ENCODE results near the gene PPP3R2. TPM values are rescaled to one million over a fixed set of nuclear protein-coding genes. Genes with fewer than 3 reads are reported as not detected.
A peak's percentile ranks its signal among the peaks of the same experiment; 100 is the strongest.

Gene PPP3R2
- total and polyA plus RNA-seq, 3 experiments from 2014 or later, result not detected

DNA sequence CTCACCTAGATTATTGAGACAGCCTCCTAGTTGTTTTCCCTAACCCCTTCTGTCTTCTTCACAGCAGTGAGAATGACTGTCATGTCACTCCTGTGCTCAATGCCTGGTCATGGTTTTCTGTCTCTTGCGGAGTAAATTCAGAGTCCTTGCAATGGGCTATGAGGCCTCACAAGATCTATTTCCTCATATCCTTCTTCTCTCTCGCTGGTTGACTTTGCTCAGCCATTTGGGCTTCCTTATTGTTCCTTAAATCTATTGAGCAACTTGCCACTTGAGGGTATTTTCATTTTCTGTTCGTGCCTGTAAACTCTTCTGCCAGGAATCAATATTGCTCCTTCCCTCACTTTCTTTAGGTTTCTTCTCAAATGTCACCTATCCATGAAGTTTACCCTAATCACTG lies 9.0 kb downstream of the PPP3R2 start:
- Mint-ChIP-seq H3K27ac (peak overlapping the region in 1 of 8 donors; percentile 31), H3K9me3 (no peaks in the 10 kb centered on the region), H3K36me3 (no peaks in the 10 kb centered on the region), H3K4me3 (no peak overlapping the region), H3K4me1 (no peaks in the 10 kb centered on the region), H3K27me3 (peaks cover 2% of the 10 kb centered on the region in 2 donors)
- Histone ChIP-seq H3K4me1 (ENCODE audit: insufficient read depth, low read length) (no peaks in the 10 kb centered on the region), H3K4me3 (ENCODE audit: low read length) (no peak overlapping the region), H3K36me3 (ENCODE audit: insufficient read depth, low read length) (no peaks in the 10 kb centered on the region), H3K9me3 (ENCODE audit: low read length) (no peaks in the 10 kb centered on the region), H3K27ac (ENCODE audit: low read depth, low read length) (no peak overlapping the region), H3K27me3 (ENCODE audit: insufficient read depth, low read length, poor library complexity, severe bottlenecking) (no peaks in the 10 kb centered on the region)
- ChIA-PET CTCF (no interaction called here), POLR2A (no interaction called here)
- DNase-seq, result no peak

DNA sequence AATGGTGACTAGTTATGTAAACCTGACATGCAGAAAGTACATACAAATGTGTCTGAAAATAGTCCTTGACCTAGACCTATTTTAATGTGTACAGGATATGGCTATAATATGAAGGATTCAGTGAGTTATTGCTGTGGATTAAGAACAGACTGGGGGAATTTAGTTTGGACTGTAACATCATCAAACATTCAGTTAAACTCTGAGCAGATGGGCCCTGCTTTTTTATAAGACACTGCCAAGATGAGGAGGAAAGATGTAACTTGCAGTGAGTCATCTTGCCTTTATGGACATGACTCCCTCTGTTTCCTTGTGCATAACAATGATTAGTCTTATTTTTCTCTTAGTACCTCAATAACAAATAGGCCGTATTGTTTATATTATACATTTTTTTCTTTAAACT lies 12.2 kb downstream of the PPP3R2 start:
- Mint-ChIP-seq H3K36me3 (no peaks in the 10 kb centered on the region), H3K9me3 (no peaks in the 10 kb centered on the region), H3K27me3 (no peaks in the 10 kb centered on the region), H3K4me1 (no peaks in the 10 kb centered on the region), H3K4me3 (no peak overlapping the region), H3K27ac (no peak overlapping the region)
- ChIA-PET CTCF (no interaction called here), POLR2A (no interaction called here)
- no peak overlapping the region for H3K4me3 ChIP-seq (ENCODE audit: low read length)
- no peak for DNase-seq
- no peaks in the 10 kb centered on the region for H3K4me1 ChIP-seq (ENCODE audit: insufficient read depth, low read length)
- no peak overlapping the region for H3K27ac ChIP-seq (ENCODE audit: low read depth, low read length)
- no peaks in the 10 kb centered on the region for H3K36me3 ChIP-seq (ENCODE audit: insufficient read depth, low read length)
- H3K9me3 ChIP-seq (ENCODE audit: low read length), result no peaks in the 10 kb centered on the region
- no peaks in the 10 kb centered on the region for H3K27me3 ChIP-seq (ENCODE audit: insufficient read depth, low read length, poor library complexity, severe bottlenecking)

DNA sequence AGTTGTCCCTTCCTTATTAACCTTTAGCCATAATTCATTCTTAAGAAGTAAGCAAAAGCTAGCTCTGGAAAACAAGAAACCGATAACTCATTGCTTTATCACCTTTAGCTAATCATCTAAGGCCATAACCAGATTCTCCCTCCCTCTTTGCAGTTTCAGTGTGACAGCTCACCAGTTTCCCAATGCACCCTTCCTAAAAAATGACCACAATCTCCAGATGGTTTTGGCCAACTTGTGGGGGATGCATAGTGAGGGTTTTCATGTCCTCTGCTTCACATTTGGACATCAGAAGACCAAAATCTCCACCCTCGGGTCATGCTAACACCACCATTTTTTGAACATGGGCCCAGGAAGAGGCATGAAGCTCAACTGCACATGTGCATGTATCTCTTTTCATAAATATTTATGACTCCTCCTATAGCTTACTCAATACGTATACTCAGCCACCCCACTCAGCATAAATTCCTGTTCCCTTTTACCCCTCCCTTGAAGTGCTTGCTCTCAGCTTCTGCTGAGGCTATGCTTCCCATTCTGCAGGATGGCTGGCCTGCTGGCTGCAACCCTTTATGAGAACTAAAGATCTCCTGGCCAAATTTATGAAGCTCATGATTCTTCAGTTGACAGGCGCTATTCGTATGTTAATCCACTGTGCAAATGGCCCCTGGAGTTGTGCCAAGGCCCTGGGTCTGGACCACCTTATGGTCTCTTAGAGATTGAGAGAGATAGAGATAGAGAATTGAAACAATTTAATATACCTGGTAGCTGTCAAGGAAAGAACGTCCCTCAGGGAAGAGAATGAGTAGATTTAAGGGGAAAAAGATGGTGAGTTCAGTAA lies 14.8 kb downstream of the PPP3R2 start:
- Histone ChIP-seq H3K9me3 (ENCODE audit: low read length) (no peaks in the 10 kb centered on the region), H3K36me3 (ENCODE audit: insufficient read depth, low read length) (no peaks in the 10 kb centered on the region), H3K4me3 (ENCODE audit: low read length) (no peak overlapping the region), H3K27ac (ENCODE audit: low read depth, low read length) (no peak overlapping the region), H3K4me1 (ENCODE audit: insufficient read depth, low read length) (no peaks in the 10 kb centered on the region), H3K27me3 (ENCODE audit: insufficient read depth, low read length, poor library complexity, severe bottlenecking) (no peaks in the 10 kb centered on the region)
- H3K27me3 Mint-ChIP-seq, result no peaks in the 10 kb centered on the region
- ChIA-PET CTCF (no interaction called here), POLR2A (no interaction called here)
- no peak overlapping the region for H3K4me3 Mint-ChIP-seq
- peaks cover 0 to 1% (median under 1%) of the 10 kb centered on the region in 3 donors for H3K4me1 Mint-ChIP-seq
- H3K36me3 Mint-ChIP-seq, result no peaks in the 10 kb centered on the region
- peak overlapping the region in 1 of 8 donors; percentile 49 for H3K27ac Mint-ChIP-seq
- no peak for DNase-seq
- H3K9me3 Mint-ChIP-seq, result no peaks in the 10 kb centered on the region

DNA sequence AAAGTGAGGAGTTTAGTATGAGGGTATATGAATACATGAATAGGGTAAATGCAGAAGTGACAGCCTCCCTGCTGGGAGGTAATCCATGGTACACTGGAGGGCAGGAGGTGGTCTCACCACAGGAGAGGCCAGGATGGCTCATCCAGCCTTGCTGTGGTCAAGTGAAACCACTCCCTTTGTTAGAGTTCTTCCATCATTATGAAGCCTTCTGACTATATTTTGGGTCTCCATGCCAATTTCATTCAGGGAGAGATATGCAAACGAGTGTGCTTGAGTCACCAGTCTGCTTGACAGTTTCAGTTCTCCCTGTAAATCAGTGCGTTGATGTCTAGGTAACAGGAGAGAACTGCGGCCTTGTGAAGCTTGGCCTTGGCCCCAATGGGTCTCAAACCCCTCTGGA lies 16.4 kb downstream of the PPP3R2 start:
- no peak overlapping the region for H3K4me3 ChIP-seq (ENCODE audit: low read length)
- no peaks in the 10 kb centered on the region for H3K36me3 ChIP-seq (ENCODE audit: insufficient read depth, low read length)
- Mint-ChIP-seq H3K36me3 (no peaks in the 10 kb centered on the region), H3K9me3 (no peaks in the 10 kb centered on the region), H3K4me1 (peaks cover 9 to 17% (median 14%) of the 10 kb centered on the region in 3 donors), H3K27ac (no peak overlapping the region), H3K27me3 (no peaks in the 10 kb centered on the region), H3K4me3 (no peak overlapping the region)
- H3K27me3 ChIP-seq (ENCODE audit: insufficient read depth, low read length, poor library complexity, severe bottlenecking), result no peaks in the 10 kb centered on the region
- no peaks in the 10 kb centered on the region for H3K9me3 ChIP-seq (ENCODE audit: low read length)
- POLR2A ChIA-PET, result no interaction called here
- H3K27ac ChIP-seq (ENCODE audit: low read depth, low read length), result no peak overlapping the region
- H3K4me1 ChIP-seq (ENCODE audit: insufficient read depth, low read length), result peaks cover 15% of the 10 kb centered on the region
- CTCF ChIA-PET, result no interaction called here
- DNase-seq, result no peak

DNA sequence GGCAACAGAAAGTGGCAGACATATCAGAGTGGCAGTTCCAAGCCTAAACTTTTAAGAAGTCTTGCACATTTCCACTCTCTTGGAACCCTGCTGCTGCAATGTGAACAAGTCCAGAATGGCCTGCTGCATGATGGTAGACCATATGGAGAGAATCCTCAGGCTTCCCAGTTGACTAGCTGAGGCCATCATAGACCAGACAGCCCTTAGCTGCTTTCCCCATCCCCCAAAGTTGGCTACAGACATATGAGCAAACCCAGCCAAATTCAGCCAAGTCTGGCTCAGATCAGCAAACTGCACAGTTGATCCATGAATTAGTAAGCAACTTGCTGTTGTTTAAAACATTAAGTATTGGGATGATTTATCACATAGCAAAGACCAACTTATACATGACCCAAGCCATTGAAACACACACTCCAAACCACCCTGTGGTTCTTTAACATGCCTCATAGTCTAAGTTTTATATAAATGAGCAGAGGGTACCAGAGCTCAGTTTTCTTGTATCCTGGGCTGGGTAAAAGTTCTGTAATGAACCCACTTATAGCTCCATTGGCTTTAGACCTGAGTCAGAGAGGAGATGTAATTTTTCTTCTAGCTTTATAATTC lies 19.9 kb downstream of the PPP3R2 start:
- H3K4me3 Mint-ChIP-seq, result no peak overlapping the region
- peaks cover 39 to 52% (median 49%) of the 10 kb centered on the region in 3 donors for H3K4me1 Mint-ChIP-seq
- H3K27ac ChIP-seq (ENCODE audit: low read depth, low read length), result no peak overlapping the region
- no peaks in the 10 kb centered on the region for H3K9me3 Mint-ChIP-seq
- no peak for DNase-seq
- H3K27ac Mint-ChIP-seq, result peak overlapping the region in 1 of 8 donors; percentile 27
- H3K4me1 ChIP-seq (ENCODE audit: insufficient read depth, low read length), result peaks cover 49% of the 10 kb centered on the region
- ChIA-PET POLR2A (no interaction called here), CTCF (no interaction called here)
- no peaks in the 10 kb centered on the region for H3K9me3 ChIP-seq (ENCODE audit: low read length)
- H3K27me3 ChIP-seq (ENCODE audit: insufficient read depth, low read length, poor library complexity, severe bottlenecking), result no peaks in the 10 kb centered on the region
- no peaks in the 10 kb centered on the region for H3K27me3 Mint-ChIP-seq
- peaks cover 0 to 6% (median 2%) of the 10 kb centered on the region in 3 donors for H3K36me3 Mint-ChIP-seq
- H3K36me3 ChIP-seq (ENCODE audit: insufficient read depth, low read length), result no peaks in the 10 kb centered on the region
- H3K4me3 ChIP-seq (ENCODE audit: low read length), result no peak overlapping the region

DNA sequence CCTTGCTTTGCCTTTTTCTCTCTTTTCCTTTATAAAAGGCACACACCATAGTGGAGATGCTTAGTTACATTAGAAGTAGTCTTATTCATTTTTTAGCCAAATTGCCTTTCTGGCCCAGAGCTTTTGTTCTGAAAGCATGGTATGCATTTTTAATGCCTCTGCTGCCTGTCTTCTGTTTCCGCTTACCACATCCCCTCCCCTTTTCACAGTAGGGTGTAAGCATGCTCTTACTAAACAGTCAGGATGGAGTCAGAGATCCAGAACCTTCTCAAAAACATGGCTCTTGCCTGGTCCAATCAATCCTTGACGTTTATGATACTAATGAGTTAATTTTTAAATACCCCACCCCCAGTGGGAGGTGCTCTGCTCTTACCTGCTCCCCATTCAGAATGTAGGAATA lies 22.5 kb downstream of the PPP3R2 start:
- Histone ChIP-seq H3K27ac (ENCODE audit: low read depth, low read length) (no peak overlapping the region), H3K4me3 (ENCODE audit: low read length) (no peak overlapping the region), H3K4me1 (ENCODE audit: insufficient read depth, low read length) (peaks cover 70% of the 10 kb centered on the region), H3K9me3 (ENCODE audit: low read length) (no peaks in the 10 kb centered on the region), H3K36me3 (ENCODE audit: insufficient read depth, low read length) (no peaks in the 10 kb centered on the region), H3K27me3 (ENCODE audit: insufficient read depth, low read length, poor library complexity, severe bottlenecking) (no peaks in the 10 kb centered on the region)
- ChIA-PET POLR2A (no interaction called here), CTCF (no interaction called here)
- no peak overlapping the region for H3K4me3 Mint-ChIP-seq
- H3K36me3 Mint-ChIP-seq, result peaks cover 7 to 24% (median 8%) of the 10 kb centered on the region in 3 donors
- peak in 1 of 5 donors; percentile 23 for DNase-seq
- peak overlapping the region in 3 of 8 donors; percentile 8 to 87 (median 47) for H3K27ac Mint-ChIP-seq
- no peaks in the 10 kb centered on the region for H3K27me3 Mint-ChIP-seq
- H3K4me1 Mint-ChIP-seq, result peaks cover 39 to 67% (median 66%) of the 10 kb centered on the region in 3 donors
- H3K9me3 Mint-ChIP-seq, result no peaks in the 10 kb centered on the region

DNA sequence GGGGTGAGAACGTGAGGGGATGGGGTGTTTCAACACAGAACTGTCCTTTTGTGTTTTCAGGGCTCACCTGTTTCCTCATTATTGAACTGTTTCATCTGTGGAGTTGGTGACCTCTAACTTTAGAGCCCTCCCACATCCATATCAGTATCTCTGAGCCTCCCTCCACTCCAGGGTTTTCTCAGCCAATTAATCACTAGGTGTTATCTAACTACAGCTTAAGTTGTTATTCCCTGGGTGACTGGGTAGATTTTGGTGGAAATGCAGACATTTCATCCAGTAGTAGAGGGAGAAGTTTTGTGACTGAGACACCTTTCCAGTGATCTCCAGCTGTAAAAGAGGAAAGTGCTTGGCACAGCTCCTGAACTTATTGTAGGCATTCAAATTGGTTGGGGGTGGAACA lies 23.7 kb downstream of the PPP3R2 start:
- H3K4me1 ChIP-seq (ENCODE audit: insufficient read depth, low read length), result peaks cover 74% of the 10 kb centered on the region
- H3K4me3 ChIP-seq (ENCODE audit: low read length), result peak overlapping the region; percentile 5
- H3K9me3 Mint-ChIP-seq, result no peaks in the 10 kb centered on the region
- peak overlapping the region; percentile 40 to 89 (median 79) for H3K27ac Mint-ChIP-seq
- no peaks in the 10 kb centered on the region for H3K36me3 ChIP-seq (ENCODE audit: insufficient read depth, low read length)
- H3K4me3 Mint-ChIP-seq, result no peak overlapping the region
- DNase-seq, result no peak
- no peaks in the 10 kb centered on the region for H3K27me3 Mint-ChIP-seq
- H3K36me3 Mint-ChIP-seq, result peaks cover 7 to 32% (median 9%) of the 10 kb centered on the region in 3 donors
- H3K27ac ChIP-seq (ENCODE audit: low read depth, low read length), result no peak overlapping the region
- CTCF ChIA-PET, result no interaction called here
- H3K9me3 ChIP-seq (ENCODE audit: low read length), result no peaks in the 10 kb centered on the region
- peaks cover 39 to 72% (median 69%) of the 10 kb centered on the region in 3 donors for H3K4me1 Mint-ChIP-seq
- POLR2A ChIA-PET, result interaction anchor here (1.1 kb wide), 1 partner anchor 172 kb away, joined by 3 read pairs; the partner anchor contains the start of gene ZNF189
- no peaks in the 10 kb centered on the region for H3K27me3 ChIP-seq (ENCODE audit: insufficient read depth, low read length, poor library complexity, severe bottlenecking)

All from CD8-positive, alpha-beta memory T cell (primary cell).